Fibroblast of skin of scalp (primary cell): ENCODE measurements around the gene NCAPG2. TPM values are rescaled to one million over a fixed set of nuclear protein-coding genes. Genes with fewer than 3 reads are reported as not detected.

Experiments used
- DNase-seq: peaks from one replicate; pipeline ENCODE4 v3.0.0-alpha.2; 2013
- polyA plus RNA-seq, 2 experiments: library from polyadenylated mRNA; unstranded; fragments of 120-200 nt; gene quantifications; one replicate each; pipeline ENCODE4 v1.2.1, GENCODE V29; 2013; ENCODE audit not compliant: insufficient read length in 2 of 2

Gene NCAPG2, protein sequence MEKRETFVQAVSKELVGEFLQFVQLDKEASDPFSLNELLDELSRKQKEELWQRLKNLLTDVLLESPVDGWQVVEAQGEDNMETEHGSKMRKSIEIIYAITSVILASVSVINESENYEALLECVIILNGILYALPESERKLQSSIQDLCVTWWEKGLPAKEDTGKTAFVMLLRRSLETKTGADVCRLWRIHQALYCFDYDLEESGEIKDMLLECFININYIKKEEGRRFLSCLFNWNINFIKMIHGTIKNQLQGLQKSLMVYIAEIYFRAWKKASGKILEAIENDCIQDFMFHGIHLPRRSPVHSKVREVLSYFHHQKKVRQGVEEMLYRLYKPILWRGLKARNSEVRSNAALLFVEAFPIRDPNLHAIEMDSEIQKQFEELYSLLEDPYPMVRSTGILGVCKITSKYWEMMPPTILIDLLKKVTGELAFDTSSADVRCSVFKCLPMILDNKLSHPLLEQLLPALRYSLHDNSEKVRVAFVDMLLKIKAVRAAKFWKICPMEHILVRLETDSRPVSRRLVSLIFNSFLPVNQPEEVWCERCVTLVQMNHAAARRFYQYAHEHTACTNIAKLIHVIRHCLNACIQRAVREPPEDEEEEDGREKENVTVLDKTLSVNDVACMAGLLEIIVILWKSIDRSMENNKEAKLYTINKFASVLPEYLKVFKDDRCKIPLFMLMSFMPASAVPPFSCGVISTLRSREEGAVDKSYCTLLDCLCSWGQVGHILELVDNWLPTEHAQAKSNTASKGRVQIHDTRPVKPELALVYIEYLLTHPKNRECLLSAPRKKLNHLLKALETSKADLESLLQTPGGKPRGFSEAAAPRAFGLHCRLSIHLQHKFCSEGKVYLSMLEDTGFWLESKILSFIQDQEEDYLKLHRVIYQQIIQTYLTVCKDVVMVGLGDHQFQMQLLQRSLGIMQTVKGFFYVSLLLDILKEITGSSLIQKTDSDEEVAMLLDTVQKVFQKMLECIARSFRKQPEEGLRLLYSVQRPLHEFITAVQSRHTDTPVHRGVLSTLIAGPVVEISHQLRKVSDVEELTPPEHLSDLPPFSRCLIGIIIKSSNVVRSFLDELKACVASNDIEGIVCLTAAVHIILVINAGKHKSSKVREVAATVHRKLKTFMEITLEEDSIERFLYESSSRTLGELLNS
- polyA plus RNA-seq (2013, experiment 1 of 2; ENCODE audit: insufficient read length), result 24.7 TPM
- 24.3 TPM for polyA plus RNA-seq (2013, experiment 2 of 2; ENCODE audit: insufficient read length)

DNA sequence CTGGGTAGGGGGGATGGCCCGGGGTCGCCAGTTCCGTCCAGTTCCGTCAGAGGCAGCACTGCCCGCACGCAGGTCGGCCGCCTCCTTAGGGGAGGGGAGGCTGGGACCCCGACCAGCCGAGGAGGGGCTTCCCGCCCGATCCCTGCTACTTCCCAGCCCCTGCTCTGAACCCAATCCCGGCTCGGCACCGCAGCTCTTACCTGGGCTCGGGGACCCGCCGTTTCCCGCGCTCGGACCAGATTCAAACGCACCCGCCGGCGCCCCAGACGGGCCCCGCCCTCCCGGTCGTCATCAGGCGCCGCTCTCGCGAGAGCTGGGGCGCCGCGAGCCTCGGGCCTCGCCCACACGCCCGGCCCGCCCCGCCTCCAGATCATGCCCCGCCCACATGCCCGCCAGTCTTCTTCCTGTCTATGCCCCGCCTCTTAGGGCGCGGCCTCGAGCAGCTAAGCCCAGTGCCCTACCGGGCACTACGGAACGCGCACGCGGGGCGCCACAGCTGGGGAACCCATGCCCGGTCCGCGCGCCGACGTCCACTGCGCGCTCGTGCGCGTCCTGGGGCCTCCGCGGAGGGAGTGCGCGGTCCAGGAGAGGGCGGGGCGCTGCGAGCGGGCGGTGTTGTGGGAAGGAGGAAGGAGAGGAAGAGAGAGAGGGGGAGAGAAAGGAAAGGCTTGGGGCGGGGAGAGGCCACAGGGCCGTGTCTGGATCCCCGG is at the start of gene NCAPG2:
TSS of gene NCAPG2 (minus strand) at position 281 of the 710 bp plus-strand sequence. CDS start 2,905 bp downstream, outside the sequence.
- DNase-seq, result peak; percentile 99

DNA sequence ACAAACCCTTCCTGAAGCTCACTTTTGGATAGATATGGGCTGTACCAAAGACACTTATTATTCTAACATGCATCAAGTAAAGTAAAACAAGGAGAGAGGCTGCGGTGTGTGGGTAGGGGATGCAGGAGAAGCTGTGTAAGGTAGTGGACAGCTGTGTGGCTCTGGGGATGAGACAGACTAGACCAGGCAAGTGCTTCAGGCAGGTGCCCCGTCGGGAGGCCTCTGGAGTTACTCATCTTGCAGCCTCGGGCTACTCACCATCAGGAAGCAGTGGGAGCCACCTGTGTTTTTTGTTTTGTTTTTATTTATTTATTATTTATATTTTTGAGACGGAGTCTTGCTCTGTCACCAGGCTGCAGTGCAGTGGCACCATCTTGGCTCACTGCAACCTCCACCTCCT is 49.3 kb upstream of the NCAPG2 start:
- DNase-seq, result no peak

DNA sequence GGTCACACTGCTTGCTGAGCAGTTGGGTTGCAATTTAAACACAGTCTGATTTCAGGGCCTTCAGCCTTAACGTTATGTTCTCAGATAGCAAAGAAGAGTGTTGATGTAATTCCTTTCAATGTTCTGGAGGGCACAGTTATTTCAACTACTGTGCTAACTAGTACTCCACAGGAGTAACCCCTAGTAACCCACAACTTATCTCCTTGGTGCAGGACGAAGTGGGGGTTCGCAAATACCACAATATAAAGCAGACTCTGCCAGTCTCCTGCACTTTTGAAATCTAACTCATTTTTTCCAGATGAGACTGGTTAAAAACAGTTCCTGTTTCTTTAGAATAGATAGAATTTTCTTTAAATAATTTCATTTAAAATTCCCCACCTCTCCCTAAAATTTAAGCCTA is 47.1 kb upstream of the NCAPG2 start:
- no peak for DNase-seq

DNA sequence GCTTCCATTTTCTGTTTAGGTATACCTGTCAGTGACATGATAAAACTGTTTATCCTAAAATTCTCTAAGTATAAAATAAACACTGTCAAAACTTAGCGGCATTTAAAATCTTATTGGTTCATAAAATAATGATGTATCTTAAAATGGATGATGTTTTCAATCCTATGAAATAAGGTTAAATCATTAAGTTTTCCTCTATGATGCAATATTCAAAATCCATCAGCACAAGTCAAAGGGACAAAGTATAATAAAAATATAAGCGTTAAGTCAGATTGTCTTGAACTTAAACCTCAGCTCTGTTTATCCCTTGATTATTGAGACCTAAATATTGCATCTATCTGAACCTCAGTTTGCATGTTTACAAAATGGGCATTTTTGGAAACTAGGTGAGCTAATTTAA is 46.6 kb upstream of the NCAPG2 start:
- DNase-seq, result no peak

DNA sequence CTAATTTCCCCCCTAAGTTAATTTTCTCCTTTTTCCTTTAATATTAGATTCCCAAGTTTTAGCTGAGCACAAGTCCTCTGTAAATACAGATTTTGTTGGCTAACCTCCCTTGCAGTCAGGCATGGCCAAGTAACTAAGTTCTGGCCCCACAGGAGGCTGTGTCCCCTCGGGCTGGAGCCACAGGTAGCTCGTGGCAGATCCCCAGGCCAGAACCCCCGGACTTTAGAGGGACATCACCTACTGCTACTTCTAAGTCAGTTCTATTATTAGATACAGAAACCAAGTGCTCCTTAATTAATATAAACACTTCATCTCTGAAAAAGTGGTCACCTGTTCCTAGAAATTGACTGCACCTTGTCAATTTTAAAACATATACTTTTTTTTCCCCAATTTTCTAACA is 46.1 kb upstream of the NCAPG2 start:
- DNase-seq, result no peak

DNA sequence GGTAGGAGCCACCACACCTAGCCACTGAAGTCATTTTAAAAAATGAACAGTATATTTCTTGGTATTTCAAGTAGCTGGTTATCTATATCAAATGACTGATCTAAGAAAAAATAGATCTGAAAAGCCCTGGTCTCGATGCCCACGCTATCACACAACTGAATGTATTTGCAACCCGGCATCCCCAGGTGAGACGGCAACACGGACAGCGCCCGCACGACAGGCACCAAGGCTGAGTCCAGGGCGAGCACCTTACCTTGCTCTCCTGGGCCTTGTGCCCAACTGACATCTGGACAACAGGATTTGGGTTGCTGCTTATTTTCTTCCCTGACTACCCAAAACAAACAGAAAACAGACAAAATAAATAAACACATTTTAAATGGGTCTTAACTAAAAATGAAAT is 44.8 kb upstream of the NCAPG2 start:
- DNase-seq, result no peak

DNA sequence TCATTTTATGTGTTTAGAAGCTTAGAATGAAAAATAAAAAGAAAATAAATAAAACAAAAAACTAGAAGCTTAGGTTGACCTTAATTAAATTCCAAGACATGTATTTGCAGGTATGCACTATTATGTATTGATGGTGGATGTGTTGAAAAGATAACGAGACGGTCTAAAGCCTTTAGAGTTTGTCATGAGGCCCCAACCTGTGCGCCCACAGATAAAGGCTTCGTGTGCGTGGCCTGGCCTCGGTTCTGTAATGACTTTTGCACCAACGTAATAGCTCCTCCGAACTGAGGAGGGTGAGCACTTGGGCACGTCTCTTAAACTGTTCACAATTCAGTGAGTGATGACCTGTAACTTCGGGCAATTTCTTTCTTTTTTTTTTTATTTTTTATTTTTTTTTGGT is 43.7 kb upstream of the NCAPG2 start:
- DNase-seq, result no peak

DNA sequence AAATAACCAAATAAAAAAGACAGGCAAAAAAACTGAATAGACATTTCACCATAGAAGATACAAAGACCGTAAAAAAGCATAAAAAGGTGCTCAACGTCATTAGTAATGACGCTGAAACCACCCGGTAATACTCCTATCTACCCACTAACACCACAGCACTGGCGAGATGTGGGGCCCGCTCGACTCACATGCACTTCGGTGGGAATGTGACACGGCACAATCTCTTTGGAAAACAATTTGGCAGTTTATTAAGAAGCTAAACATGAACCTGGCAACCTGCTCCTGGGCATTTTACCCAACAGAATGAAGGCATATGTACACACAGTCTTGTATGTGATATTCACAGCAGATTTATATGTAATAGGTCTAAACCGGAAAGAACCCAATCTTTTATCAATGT is 42.8 kb upstream of the NCAPG2 start:
- DNase-seq, result no peak

DNA sequence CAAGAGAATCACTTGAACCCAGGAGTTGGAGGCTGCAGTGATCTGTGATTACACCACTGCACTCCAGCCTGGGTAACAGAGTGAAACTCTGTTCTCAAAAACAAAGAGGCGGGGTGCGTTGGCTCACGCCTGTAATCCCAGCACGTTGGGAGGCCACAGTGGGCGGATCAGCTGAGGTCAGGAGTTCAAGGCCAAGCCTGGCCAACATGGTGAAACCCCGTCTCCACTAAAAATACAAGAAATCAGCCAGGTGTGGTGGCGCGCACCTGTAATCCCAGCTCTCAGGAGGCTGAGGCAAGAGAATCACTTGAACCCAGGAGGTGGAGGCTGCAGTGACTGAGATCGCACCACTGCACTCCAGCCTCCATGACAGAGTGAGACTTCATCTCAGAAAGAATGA is 42.4 kb upstream of the NCAPG2 start:
- no peak for DNase-seq

DNA sequence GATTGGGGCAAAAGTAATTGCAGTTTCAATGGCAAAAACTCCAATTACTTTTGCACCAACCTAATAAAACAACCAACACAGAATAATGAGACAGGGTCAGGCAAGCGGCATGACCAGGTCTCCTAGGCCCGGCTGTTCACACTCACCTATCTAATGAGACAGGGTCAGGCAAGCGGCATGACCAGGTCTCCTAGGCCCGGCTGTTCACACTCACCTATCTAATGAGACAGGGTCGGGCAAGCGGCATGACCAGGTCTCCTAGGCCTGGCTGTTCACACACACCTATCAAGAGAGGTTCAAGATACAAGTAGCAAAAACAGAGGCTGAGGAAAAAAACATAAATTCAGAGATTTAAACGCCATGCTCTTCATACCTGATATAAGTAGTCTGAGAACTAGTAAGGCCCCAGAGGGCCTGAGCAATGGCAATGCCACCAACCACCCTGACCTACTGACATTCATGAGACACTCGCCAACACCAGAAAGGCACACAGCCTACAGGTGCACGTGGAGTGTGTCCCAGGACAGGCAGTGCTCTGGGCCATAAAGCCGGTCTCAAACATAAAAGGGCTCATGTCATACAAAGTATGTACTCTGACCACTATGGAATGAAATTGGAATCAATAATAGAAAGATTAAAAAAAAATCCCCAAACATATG is 40.6 kb upstream of the NCAPG2 start:
- no peak for DNase-seq

DNA sequence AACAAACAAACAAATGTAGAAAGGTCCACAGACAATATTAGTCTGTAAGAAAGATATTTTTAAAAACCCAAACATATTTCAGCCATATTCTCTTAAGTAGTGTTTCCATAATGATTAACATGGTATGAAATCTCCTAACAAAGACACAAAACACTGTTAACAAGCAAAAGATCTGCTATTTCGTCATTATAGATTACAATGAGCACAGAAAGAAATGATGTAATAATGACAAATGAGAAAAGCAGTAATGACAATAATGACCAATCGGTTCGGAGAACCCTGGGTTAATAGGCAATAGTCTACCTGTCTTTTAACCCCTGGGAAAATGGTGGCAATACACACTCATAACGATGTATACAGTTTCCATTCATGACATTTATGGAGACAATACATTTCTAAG is 39.5 kb upstream of the NCAPG2 start:
- no peak for DNase-seq

DNA sequence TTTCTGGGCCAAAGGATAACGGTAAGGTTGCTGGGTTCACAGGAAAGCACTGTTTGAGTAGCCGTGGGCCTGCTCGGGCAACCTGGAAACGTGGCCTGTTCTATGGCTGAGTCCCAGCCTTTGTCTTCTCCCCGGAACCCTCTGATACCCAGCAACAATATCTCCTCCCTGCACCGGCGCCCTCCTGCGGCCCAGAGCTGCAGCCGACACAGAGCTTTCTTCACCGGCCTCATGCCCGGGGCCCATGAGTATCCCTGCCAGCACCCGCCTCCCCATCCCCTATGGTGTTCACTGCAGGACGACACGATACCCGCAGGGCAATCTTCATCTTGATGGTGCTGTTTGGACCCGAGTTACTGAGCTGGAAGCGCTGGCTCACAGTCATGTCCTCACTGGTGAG is 38.6 kb upstream of the NCAPG2 start:
- DNase-seq, result no peak

DNA sequence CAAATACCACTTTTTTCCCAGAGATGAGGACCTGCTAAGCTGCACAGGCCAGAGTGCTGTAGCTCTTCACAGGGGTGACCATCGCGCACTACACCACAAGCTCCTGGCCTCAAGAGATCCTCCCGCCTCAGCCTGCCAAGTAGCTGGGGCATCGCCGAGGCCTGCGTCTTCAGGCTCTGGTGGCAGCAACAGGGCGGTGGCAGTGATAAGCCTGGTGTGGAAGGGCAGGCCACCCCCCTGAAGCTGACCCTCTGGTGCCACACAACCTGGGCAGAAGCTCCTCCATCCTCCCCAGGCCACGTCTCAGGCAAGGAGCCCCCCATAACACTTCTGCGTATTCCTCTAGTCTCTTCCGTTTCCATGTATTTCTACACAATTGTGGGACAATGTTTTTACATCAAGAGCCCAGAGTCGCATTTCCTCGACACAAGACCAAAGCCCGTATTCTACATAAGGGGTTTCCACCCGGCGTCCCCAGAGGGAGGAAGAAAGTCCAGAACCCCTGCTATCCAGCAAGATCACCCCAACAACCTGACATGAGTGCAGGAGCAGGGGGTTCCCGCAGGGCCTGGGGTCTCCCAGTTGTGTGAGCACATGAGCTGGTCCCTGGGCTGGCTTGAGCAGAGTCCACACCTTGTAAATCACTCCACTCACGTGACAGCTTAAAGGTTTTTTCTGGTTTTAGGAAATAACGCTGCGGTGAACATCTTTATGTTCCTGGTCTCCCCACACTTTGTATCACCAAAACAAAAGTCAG is 37.6 kb upstream of the NCAPG2 start:
- DNase-seq, result no peak

DNA sequence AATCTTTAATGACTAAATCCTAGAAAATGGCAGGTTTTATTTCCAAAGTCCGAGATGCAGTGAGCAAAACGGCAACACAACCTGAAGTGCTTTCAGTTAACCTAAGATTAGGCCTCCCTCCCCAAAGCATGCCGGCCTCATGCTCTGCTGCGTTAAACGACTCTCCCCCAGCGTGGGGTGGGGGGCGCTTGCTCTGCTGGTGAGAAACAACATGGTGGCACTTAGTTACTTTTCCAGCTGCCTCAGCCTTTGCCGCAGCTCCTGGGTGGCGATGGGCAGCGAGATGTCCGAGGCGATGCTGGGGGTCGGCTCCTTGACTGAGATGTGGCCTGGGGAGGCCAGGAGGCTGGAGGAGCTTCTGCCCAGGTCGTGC is 36.7 kb upstream of the NCAPG2 start:
- no peak for DNase-seq

DNA sequence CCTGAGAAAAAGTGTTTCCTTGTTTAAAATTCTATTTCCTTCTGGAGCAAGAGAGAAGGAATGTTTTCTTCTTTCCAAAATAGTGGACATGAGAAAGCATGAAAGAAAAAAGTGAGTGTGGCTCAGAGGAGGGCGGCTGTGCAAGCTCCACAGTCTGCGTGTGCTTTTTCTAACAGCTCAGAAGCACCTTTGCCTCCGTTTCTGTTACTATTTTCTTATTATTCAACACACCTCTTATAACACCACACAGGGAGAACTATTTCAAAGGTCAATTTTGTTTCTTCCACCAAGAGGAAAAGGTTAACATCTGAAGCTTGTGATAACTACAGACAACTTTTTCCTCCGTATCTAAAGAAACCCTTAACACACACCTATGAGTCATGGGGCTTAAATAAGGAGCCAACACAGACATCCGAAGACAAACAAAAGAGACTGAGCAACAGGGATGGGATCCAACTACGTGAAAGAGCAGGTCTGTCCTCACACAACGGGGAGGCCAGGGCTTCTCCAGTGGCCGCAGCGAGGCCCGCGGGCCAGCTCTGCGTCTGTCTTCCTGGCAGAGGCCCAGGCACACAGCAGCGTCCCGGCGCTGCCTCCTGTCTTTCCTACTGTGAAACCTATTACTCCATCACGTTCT is 36.2 kb upstream of the NCAPG2 start:
- DNase-seq, result peak; percentile 43

DNA sequence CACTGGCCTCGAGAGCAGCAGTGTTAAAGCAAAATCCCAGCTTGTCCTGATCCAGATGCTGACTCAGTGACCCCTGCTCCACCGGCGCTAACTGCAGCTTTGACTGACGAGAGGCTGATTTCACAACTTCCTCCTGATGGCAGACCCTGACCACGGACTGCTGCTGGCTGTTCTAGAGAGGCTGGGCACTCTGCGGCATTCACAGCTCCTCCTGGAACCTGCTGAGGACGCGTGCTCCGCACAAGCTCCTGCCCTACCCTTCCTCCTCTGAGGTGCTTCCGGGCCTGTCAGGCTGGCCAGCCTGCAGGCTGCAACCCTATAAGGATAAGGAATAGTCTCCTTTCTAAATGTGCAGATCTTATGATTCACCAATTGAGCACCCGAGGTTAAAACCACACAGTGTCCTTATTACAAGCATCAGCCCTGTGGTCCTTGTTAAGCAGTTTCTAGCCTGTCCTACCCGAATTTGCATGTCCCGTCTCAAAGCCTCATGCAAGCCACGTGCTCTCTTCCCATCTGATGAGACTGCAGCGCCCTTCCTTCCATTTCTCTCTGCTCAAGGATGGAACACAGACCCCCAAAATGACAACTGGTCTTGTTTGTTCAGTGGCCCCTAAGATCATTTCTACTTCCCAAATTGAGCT is 35.5 kb upstream of the NCAPG2 start:
- peak; percentile 71 for DNase-seq

DNA sequence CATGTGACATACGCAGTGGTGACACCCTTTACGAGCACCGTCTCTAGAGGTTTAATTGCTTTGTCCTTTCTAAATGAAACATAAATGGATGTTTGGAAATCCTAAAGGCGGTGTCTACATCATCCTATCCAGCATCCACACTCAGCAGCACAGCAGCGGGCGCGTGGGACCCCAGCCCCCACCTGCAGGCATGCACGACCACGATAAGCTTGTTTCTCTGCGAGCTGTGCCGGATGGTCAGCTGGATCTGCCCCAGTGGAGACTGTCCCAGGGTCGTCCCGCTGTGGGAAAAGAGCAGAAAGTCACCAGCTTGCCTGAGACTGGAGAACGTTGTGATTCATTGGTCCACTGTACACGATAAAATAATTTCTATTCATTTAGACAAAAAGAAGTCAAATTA is 34.2 kb upstream of the NCAPG2 start:
- no peak for DNase-seq

DNA sequence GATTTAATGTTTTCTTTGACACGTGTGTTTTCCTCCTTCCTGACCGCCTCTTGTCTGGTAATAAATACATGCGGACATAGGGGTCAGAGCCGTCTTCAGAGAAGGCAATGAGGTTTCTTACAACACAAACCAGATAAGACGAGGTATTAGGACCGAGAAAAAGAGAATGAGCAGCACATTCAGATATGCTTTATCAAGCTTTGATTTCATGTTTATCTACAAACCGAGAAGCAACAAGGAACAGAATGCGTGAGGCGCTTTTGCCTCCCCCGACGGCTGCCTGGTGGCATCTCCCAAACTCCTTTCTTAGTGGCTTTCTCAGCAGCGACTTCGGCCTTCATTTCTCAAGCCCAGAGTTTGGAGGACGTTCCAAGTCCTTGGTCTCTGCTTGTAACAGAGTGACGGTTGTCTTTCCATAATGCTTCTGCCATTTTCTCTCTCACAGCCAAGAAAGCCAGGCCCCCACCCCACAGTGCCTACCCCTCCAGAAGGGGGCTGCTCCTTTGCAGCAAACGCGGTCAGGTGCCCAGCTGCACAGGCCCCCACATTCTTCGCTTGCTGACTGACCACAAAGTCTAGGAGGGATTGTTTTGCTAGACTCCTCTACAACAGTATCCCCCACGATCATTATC is 32.6 kb upstream of the NCAPG2 start:
- DNase-seq, result no peak

DNA sequence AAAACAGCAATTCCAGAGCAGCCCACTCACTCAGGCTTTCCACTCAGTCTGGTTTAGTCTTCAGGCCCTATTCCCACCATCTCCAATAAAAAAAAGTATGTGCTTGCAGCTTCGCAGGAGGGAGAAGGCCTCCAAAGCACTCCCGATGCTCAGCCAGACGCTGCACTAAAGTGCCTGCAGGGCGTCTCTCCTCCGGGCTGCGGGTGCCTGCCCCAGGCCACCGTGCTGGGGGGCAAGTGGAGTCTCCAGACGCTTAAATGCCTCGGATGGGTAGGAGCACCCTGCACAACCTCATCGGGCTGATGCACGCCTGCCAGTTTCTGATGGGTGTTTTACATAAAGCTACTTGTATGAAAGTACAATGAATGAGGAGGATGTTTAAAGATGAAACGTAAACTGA is 31.3 kb upstream of the NCAPG2 start:
- DNase-seq, result no peak

DNA sequence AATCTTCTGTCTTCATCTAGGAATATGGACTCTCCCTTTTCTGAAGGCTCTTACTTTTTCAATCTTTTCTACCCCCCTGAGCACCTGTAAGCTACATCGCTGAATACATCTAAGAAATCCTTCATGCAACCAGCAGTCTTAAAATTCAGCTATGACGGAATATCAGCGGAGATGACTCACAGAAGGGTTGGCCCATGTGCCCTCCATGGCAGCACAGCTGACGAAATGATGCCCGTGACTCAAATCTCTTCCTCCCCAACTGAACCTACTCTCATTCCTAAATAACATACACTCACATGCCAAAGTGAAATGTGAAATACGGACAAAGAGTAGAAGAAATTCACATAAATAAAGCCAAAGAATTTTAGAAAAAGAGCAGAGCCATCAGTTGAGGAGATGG is 30.3 kb upstream of the NCAPG2 start:
- peak; percentile 18 for DNase-seq
